Neuronal stem cell (in vitro differentiated cells): ENCODE measurements around the gene BCL11B.

ENCODE experiments used
- DNase-seq: peaks from one replicate; pipeline ENCODE4 v3.0.0-alpha.2; 2013; ENCODE audit warnings: low spot score
- H2AFZ ChIP-seq: one replicate; pipeline ENCODE4 v1.6.1; 2013; ENCODE audit warnings: mild to moderate bottlenecking, low read length, inconsistent platforms
- H2AK5ac ChIP-seq: 2 replicates; pipeline ENCODE4 v1.6.1; 2013; ENCODE audit warnings: low read depth, mild to moderate bottlenecking, inconsistent platforms, low read length, moderate library complexity, mixed read lengths
- H2BK120ac ChIP-seq: 2 replicates; pipeline ENCODE4 v1.6.1; 2013; ENCODE audit warnings: low read depth, mild to moderate bottlenecking, inconsistent platforms, low read length, moderate library complexity, mixed read lengths
- H2BK12ac ChIP-seq: one replicate; pipeline ENCODE4 v1.6.1; 2013; ENCODE audit warnings: low read length, inconsistent platforms
- H2BK15ac ChIP-seq: 2 replicates; pipeline ENCODE4 v1.6.1; 2013; ENCODE audit warnings: mild to moderate bottlenecking, low read length, inconsistent platforms, mixed read lengths
- H2BK5ac ChIP-seq: one replicate; pipeline ENCODE4 v1.6.1; 2013; ENCODE audit warnings: inconsistent platforms, mild to moderate bottlenecking, low read length, moderate library complexity
- H3K14ac ChIP-seq: one replicate; pipeline ENCODE4 v1.6.1; 2013; ENCODE audit warnings: low read length, inconsistent platforms
- H3K18ac ChIP-seq: 2 replicates; pipeline ENCODE4 v1.6.1; 2013; ENCODE audit warnings: low read length, inconsistent platforms
- H3K23ac ChIP-seq: 2 replicates; pipeline ENCODE4 v1.6.1; 2013; ENCODE audit warnings: low read depth, mild to moderate bottlenecking, mixed read lengths, low read length, inconsistent platforms; ENCODE audit not compliant: poor library complexity
- H3K27ac ChIP-seq: replicated peaks from 3 replicates; pipeline ENCODE4 v1.5.1; 2013; ENCODE audit warnings: low read length, inconsistent platforms
- H3K27me3 ChIP-seq, 3 experiments: 2 replicates each; pipeline ENCODE4 v1.6.1; 2013; ENCODE audit warnings: low read length in 3 of 3, mild to moderate bottlenecking in 2 of 3, inconsistent platforms in 1 of 3, low read depth in 1 of 3, mixed read lengths in 1 of 3, moderate library complexity in 1 of 3; ENCODE audit not compliant: control insufficient read depth in 3 of 3, insufficient read depth in 3 of 3
- H3K36me3 ChIP-seq, 2 donors: replicated peaks in 1 of 2; 2 replicates each; pipeline ENCODE4 v1.6.1; 2013; ENCODE audit warnings: low read length in 2 of 2; ENCODE audit not compliant: control insufficient read depth in 2 of 2, insufficient read depth in 2 of 2
- H3K4ac ChIP-seq: 2 replicates; pipeline ENCODE4 v1.6.1; 2013; ENCODE audit warnings: inconsistent platforms, mild to moderate bottlenecking, low read length, moderate library complexity
- H3K4me1 ChIP-seq, 2 donors: 1 replicate in 1 of 2; 2 replicates in 1 of 2; pipeline ENCODE4 v1.6.1; 2013; ENCODE audit warnings: low read length in 2 of 2, low read depth in 1 of 2; ENCODE audit not compliant: control insufficient read depth in 2 of 2, insufficient read depth in 1 of 2
- H3K4me2 ChIP-seq: one replicate; pipeline ENCODE4 v1.6.1; 2013; ENCODE audit warnings: mild to moderate bottlenecking, low read length, inconsistent platforms; ENCODE audit not compliant: insufficient read depth, poor library complexity, severe bottlenecking
- H3K4me3 ChIP-seq, 2 donors: 2 replicates each; pipeline ENCODE4 v1.5.1; 2013; ENCODE audit warnings: low read length in 2 of 2, mild to moderate bottlenecking in 2 of 2, inconsistent platforms in 1 of 2, moderate library complexity in 1 of 2
- H3K79me1 ChIP-seq: one replicate; pipeline ENCODE4 v1.6.1; 2013; ENCODE audit warnings: low read depth, mild to moderate bottlenecking, inconsistent platforms, low read length, moderate library complexity
- H3K9ac ChIP-seq: one replicate; pipeline ENCODE4 v1.6.1; 2013; ENCODE audit warnings: mild to moderate bottlenecking, low read depth, low read length, inconsistent platforms; ENCODE audit not compliant: poor library complexity
- H3K9me3 ChIP-seq, 2 donors: replicated peaks in 1 of 2; 2 replicates each; pipeline versions ENCODE3 to v1.6.1; 2013; ENCODE audit warnings: low read length in 2 of 2, mild to moderate bottlenecking in 2 of 2, inconsistent platforms in 1 of 2, low read depth in 1 of 2, mixed read lengths in 1 of 2, moderate library complexity in 1 of 2; ENCODE audit not compliant: control insufficient read depth in 2 of 2, insufficient read depth in 1 of 2
- H4K8ac ChIP-seq: one replicate; pipeline ENCODE4 v1.6.1; 2013; ENCODE audit warnings: low read depth, mild to moderate bottlenecking, inconsistent platforms, low read length, moderate library complexity
- H4K91ac ChIP-seq: one replicate; pipeline ENCODE4 v1.6.1; 2013; ENCODE audit warnings: low read length, low read depth, mild to moderate bottlenecking, inconsistent platforms; ENCODE audit not compliant: poor library complexity
- WGBS, 2 donors: extraction: QIAGEN DNeasy Blood & Tissue Kit; methylation state at CpG; one replicate each; pipeline ENCODE4 v1.1.7; 2013; ENCODE audit warnings: missing lambda C conversion rate in 2 of 2, mixed read lengths in 1 of 2; ENCODE audit not compliant: insufficient read length in 2 of 2, insufficient replicate concordance in 1 of 2; ENCODE audit errors: extremely low coverage in 2 of 2; 5-methylcytosine and 5-hydroxymethylcytosine counted together

The BCL11B gene

DNA sequence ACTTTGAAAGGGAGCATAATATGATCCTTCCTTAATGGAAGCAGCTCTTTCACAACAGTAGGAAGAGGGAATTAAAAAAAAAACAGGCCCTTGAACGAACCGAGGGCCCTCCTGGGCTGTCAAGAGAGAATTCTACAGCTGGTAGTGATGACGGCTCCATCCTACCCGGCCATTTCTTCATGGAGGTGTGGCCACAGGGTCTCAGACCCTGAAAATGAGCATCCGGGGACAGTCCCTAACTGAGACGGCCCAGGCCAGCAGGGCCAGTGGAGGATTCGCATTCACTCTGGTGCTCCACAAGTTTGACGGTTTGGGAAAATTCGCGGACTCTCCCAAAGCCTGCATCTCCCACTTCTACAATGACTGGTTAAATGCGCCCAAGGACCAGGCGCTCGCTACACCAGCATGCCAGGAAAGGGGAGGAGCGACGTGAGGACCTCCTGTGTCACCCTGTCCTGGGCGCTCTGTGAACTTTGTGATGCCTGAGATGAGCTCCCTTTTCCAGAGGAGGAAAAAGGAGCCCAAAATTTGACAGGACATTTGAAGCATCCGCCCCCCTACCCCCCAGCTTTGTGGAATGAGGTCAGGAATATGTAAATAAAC is 66.8 kb downstream of the BCL11B start:
- H3K9me3 ChIP-seq, result no peaks in the 10 kb centered on the region
- no peak overlapping the region for H3K23ac ChIP-seq
- no peak overlapping the region for H2BK15ac ChIP-seq
- no peak overlapping the region for H2AK5ac ChIP-seq
- no peak overlapping the region for H3K4me2 ChIP-seq
- no peak overlapping the region for H2BK120ac ChIP-seq
- H3K4me3 ChIP-seq, result no peak overlapping the region
- H3K14ac ChIP-seq, result no peak overlapping the region
- no peak for DNase-seq
- H3K4ac ChIP-seq, result no peak overlapping the region
- H3K27ac ChIP-seq, result no peak overlapping the region
- peaks cover 0 to 10% (median 0%) of the 10 kb centered on the region in 3 experiments for H3K27me3 ChIP-seq
- H4K91ac ChIP-seq, result no peak overlapping the region
- H3K9ac ChIP-seq, result no peak overlapping the region
- no peak overlapping the region for H3K18ac ChIP-seq
- no peak overlapping the region for H2BK12ac ChIP-seq
- H4K8ac ChIP-seq, result no peak overlapping the region
- no CpG with 5 or more reads among the region's 17 CpGs for WGBS, 2 donors
- peaks cover 0 to 3% of the 10 kb centered on the region in 2 donors for H3K4me1 ChIP-seq
- H2BK5ac ChIP-seq, result no peak overlapping the region
- peaks cover 3% of the 10 kb centered on the region for H3K79me1 ChIP-seq
- H3K36me3 ChIP-seq, result no peaks in the 10 kb centered on the region
- no peak overlapping the region for H2AFZ ChIP-seq

DNA sequence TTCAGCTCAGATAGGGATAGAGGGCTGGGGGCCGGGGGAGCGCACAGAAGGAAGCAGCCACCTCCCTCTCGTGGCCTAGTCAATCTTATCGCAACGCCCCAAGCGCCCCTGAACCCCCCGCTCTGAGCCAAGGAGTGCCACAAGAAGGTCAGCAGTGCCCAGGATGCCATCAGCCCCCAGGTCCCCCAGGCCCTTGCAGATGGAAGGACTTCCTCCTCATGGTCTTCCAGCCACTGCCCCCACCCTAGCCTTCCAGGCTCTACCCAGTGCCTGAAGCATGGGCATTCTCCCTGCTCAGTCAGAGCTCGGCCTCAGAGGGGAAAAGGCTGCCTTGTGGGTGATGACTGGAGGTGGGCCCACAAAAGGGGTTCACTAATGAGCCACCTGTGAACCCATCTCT is 68.2 kb downstream of the BCL11B start:
- WGBS, 2 donors, result no CpG with 5 or more reads among the region's 8 CpGs
- no peak overlapping the region for H3K4ac ChIP-seq
- H2AK5ac ChIP-seq, result no peak overlapping the region
- H2BK12ac ChIP-seq, result no peak overlapping the region
- no peak overlapping the region for H3K23ac ChIP-seq
- no peak overlapping the region for H3K27ac ChIP-seq
- no peak overlapping the region for H3K9ac ChIP-seq
- no peak for DNase-seq
- peaks cover 3% of the 10 kb centered on the region for H3K79me1 ChIP-seq
- no peak overlapping the region for H3K18ac ChIP-seq
- no peak overlapping the region for H4K8ac ChIP-seq
- peak overlapping the region; percentile 3 for H2BK15ac ChIP-seq
- H3K4me2 ChIP-seq, result no peak overlapping the region
- no peaks in the 10 kb centered on the region for H3K36me3 ChIP-seq
- peaks cover 0 to 9% (median 0%) of the 10 kb centered on the region in 3 experiments for H3K27me3 ChIP-seq
- H4K91ac ChIP-seq, result no peak overlapping the region
- no peak overlapping the region for H2BK5ac ChIP-seq
- peak overlapping the region in 1 of 2 donors; percentile 21 for H3K4me3 ChIP-seq
- H2AFZ ChIP-seq, result no peak overlapping the region
- no peaks in the 10 kb centered on the region for H3K9me3 ChIP-seq
- H3K4me1 ChIP-seq, result peaks cover 0 to 6% of the 10 kb centered on the region in 2 donors
- no peak overlapping the region for H2BK120ac ChIP-seq
- H3K14ac ChIP-seq, result no peak overlapping the region

DNA sequence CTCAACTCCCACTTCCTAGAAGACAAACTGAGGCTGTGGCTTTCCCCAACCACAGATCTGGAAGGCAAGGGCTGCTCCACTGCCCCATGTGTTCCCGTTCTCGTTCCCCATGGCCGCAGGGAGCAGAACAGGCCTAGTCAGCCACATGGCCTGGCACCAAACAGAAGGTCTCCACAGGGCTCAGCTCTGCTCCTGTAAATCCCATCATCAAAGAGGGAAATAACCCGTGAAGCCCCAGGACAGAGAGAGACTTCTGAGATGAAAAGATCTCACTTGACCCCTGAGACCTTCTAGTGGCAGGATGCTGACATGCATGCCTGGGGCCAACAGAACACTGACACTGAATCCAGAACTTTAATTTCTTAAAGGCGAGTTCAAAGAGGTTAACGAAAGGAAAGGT is 68.9 kb downstream of the BCL11B start:
- no peak overlapping the region for H3K23ac ChIP-seq
- no peak overlapping the region for H3K4ac ChIP-seq
- H2BK5ac ChIP-seq, result no peak overlapping the region
- H3K9me3 ChIP-seq, result no peaks in the 10 kb centered on the region
- no peak overlapping the region for H4K91ac ChIP-seq
- DNase-seq, result no peak
- no peak overlapping the region for H2BK12ac ChIP-seq
- H3K14ac ChIP-seq, result no peak overlapping the region
- H3K27me3 ChIP-seq, result peaks cover 0 to 11% (median 0%) of the 10 kb centered on the region in 3 experiments
- no peak overlapping the region for H3K9ac ChIP-seq
- peaks cover 3% of the 10 kb centered on the region for H3K79me1 ChIP-seq
- H3K27ac ChIP-seq, result no peak overlapping the region
- H2AFZ ChIP-seq, result no peak overlapping the region
- H2BK15ac ChIP-seq, result no peak overlapping the region
- H2AK5ac ChIP-seq, result peak overlapping the region; percentile 6
- no peak overlapping the region for H3K18ac ChIP-seq
- no peak overlapping the region for H2BK120ac ChIP-seq
- no peak overlapping the region for H3K4me3 ChIP-seq
- WGBS, 2 donors, result no CpG with 5 or more reads among the region's 6 CpGs
- peaks cover 0 to 8% of the 10 kb centered on the region in 2 donors for H3K4me1 ChIP-seq
- H4K8ac ChIP-seq, result no peak overlapping the region
- no peak overlapping the region for H3K4me2 ChIP-seq
- no peaks in the 10 kb centered on the region for H3K36me3 ChIP-seq

DNA sequence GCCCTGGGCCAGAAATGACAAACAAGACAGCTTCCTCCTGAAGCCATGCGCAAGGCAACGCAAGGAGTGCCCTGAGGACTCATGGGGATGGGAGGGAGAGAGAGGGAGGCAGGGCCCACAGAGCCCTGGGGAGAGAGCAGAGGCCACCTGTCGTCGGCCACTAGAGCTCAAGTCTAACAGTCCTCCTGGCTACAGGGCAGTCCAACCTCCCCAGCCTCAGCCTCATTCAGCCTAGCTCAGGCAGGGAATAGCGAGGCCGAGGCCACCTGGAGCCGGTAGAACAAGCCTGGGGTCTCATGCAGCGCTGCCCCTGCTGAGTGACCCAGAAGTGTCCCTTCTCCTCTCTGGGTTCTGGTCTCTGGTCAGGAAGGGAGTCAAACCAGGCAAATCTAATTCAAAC is 69.5 kb downstream of the BCL11B start:
- Histone ChIP-seq H3K27me3 (peaks cover 0 to 16% (median 0%) of the 10 kb centered on the region in 3 experiments), H3K14ac (no peak overlapping the region), H3K4me1 (peaks cover 0 to 8% of the 10 kb centered on the region in 2 donors), H2BK15ac (no peak overlapping the region), H4K91ac (no peak overlapping the region), H3K4me3 (no peak overlapping the region), H2AK5ac (peak overlapping the region; percentile 6), H2BK120ac (no peak overlapping the region), H2BK12ac (no peak overlapping the region), H3K4ac (no peak overlapping the region), H3K79me1 (peaks cover 3% of the 10 kb centered on the region), H3K36me3 (no peaks in the 10 kb centered on the region), H3K23ac (no peak overlapping the region), H3K18ac (peak overlapping the region; percentile 45), H4K8ac (no peak overlapping the region), H3K9ac (no peak overlapping the region), H3K27ac (no peak overlapping the region), H3K4me2 (no peak overlapping the region), H2BK5ac (no peak overlapping the region), H3K9me3 (no peaks in the 10 kb centered on the region), H2AFZ (no peak overlapping the region)
- DNase-seq, result no peak
- WGBS, 2 donors, result no CpG with 5 or more reads among the region's 8 CpGs
